GM23338 (cell line): Measurements from ENCODE around the gene IL1RAPL2. TPM values are rescaled to one million over a fixed set of nuclear protein-coding genes. Genes with fewer than 3 reads are reported as not detected.

ENCODE experiments used
- ATAC-seq: fragments of 200-7000 bp; cut with Tn5 transposase; 3 replicates; pipeline ENCODE4 v1.9.1; 2020
- DNase-seq: peaks from one replicate; pipeline ENCODE4 v3.0.0-alpha.2; 2015; ENCODE audit warnings: low spot score
- H2AFZ ChIP-seq: fragments of 200-600 bp; sonication (generic); 2 replicates; pipeline ENCODE4 v1.8.0; 2016; ENCODE audit warnings: antibody characterized with exemption, mild to moderate bottlenecking, moderate library complexity
- H3F3A ChIP-seq: fragments of 200-600 bp; sonication (generic); replicated peaks from 2 replicates; pipeline ENCODE4 v1.8.0; 2017; ENCODE audit warnings: antibody characterized with exemption, mixed run types, low read depth
- H3K27ac ChIP-seq: fragments of 200-600 bp; sonication (generic); 2 replicates; pipeline ENCODE4 v1.6.1; 2016; ENCODE audit warnings: low read depth
- H3K27me3 ChIP-seq: fragments of 200-600 bp; sonication (generic); 2 replicates; pipeline ENCODE4 v1.8.0; 2016; ENCODE audit warnings: mild to moderate bottlenecking, mixed run types, moderate library complexity; ENCODE audit not compliant: insufficient read depth
- H3K36me3 ChIP-seq: fragments of 200-600 bp; sonication (generic); 2 replicates; pipeline ENCODE4 v1.8.0; 2016; ENCODE audit warnings: mild to moderate bottlenecking; ENCODE audit not compliant: insufficient read depth
- H3K4me1 ChIP-seq: fragments of 200-600 bp; sonication (generic); 2 replicates; pipeline ENCODE4 v1.8.0; 2016; ENCODE audit warnings: mild to moderate bottlenecking, moderate library complexity; ENCODE audit not compliant: insufficient read depth
- H3K4me2 ChIP-seq: fragments of 200-600 bp; sonication (generic); 2 replicates; pipeline ENCODE4 v1.7.1; 2017; ENCODE audit warnings: mixed run types
- H3K4me3 ChIP-seq: fragments of 200-600 bp; sonication (generic); 2 replicates; pipeline ENCODE4 v1.6.1; 2016; ENCODE audit warnings: mixed run types
- H3K79me2 ChIP-seq: fragments of 200-600 bp; sonication (generic); replicated peaks from 2 replicates; pipeline ENCODE4 v1.8.0; 2017; ENCODE audit warnings: mild to moderate bottlenecking; ENCODE audit not compliant: insufficient read depth
- H3K9me2 ChIP-seq: fragments of 200-600 bp; sonication (generic); 2 replicates; pipeline ENCODE4 v1.8.0; 2017; ENCODE audit not compliant: insufficient read depth
- H4K20me1 ChIP-seq: fragments of 200-600 bp; sonication (generic); replicated peaks from 2 replicates; pipeline ENCODE4 v1.8.0; 2017; ENCODE audit warnings: mild to moderate bottlenecking; ENCODE audit not compliant: insufficient read depth
- H3K27ac Mint-ChIP-seq: 2 replicates; pipeline ENCODE4 v1.8.0; 2020; ENCODE audit warnings: inconsistent platforms, mild to moderate bottlenecking, moderate library complexity, mixed read lengths
- H3K27me3 Mint-ChIP-seq: 3 replicates; pipeline ENCODE4 v1.8.0; 2022; ENCODE audit warnings: low read depth, mild to moderate bottlenecking, moderate library complexity, mixed read lengths, inconsistent platforms; ENCODE audit not compliant: insufficient read depth, poor library complexity
- H3K36me3 Mint-ChIP-seq: 3 replicates; pipeline ENCODE4 v1.8.0; 2021; ENCODE audit warnings: low read depth, mild to moderate bottlenecking, inconsistent platforms, moderate library complexity, mixed read lengths
- H3K4me1 Mint-ChIP-seq: 3 replicates; pipeline ENCODE4 v1.8.0; 2020; ENCODE audit warnings: mild to moderate bottlenecking, inconsistent platforms, mixed read lengths
- H3K4me3 Mint-ChIP-seq: 3 replicates; pipeline ENCODE4 v1.8.0; 2021; ENCODE audit warnings: moderate library complexity, mild to moderate bottlenecking, inconsistent platforms, mixed read lengths
- H3K9me3 Mint-ChIP-seq: 3 replicates; pipeline ENCODE4 v1.8.0; 2020; ENCODE audit warnings: moderate library complexity, mild to moderate bottlenecking, inconsistent platforms, mixed read lengths
- CREB1 ChIP-seq: fragments of 250-450 bp; sonication (Bioruptor Pico); IDR thresholded peaks from 2 replicates; pipeline ENCODE4 v1.5.0; 2020; ENCODE audit warnings: low read depth, mild to moderate bottlenecking, moderate library complexity
- ETS1 ChIP-seq: IDR thresholded peaks from 2 replicates; pipeline ENCODE4 v1.6.1; 2016; ENCODE audit warnings: antibody characterized with exemption
- EZH2phosphoT487 ChIP-seq: fragments of 200-600 bp; sonication (generic); IDR thresholded peaks from one replicate; pipeline ENCODE4 v1.8.1; 2018; ENCODE audit warnings: antibody characterized with exemption; ENCODE audit not compliant: unreplicated experiment
- STAT1 ChIP-seq: IDR thresholded peaks from one replicate; pipeline ENCODE4 v1.6.1; 2016; ENCODE audit warnings: antibody characterized with exemption; ENCODE audit not compliant: unreplicated experiment
- ZNF114 ChIP-seq: fragments of 250-450 bp; sonication (Bioruptor Pico); IDR thresholded peaks from 2 replicates; pipeline ENCODE4 v1.5.0; 2020; ENCODE audit warnings: mild to moderate bottlenecking, moderate library complexity
- ZNF331 ChIP-seq: fragments of 250-450 bp; sonication (Bioruptor Pico); IDR thresholded peaks from 2 replicates; pipeline ENCODE4 v1.5.0; 2020; ENCODE audit warnings: low read depth, mild to moderate bottlenecking, moderate library complexity
- polyA plus RNA-seq: library from polyadenylated mRNA; unstranded; fragments of >200 nt; fragmentation: Nextera tagmentation; extraction: Ambion mirVana; gene quantifications from 2 replicates; pipeline ENCODE4 v1.2.1, GENCODE V29; 2016
- total RNA-seq: library from RNA; depleted of rRNA; stranded (reverse); fragments of >200 nt; shearing (Covaris generic); gene quantifications from 2 replicates; pipeline ENCODE4 v1.2.3, GENCODE V29; 2014
- TF ChIP-seq, protein P1 (sequence below), 2 experiments: fragments of 200-600 bp in 1 of 2; sonication (generic) in 1 of 2; conservative IDR thresholded peaks; 2 replicates each; pipeline versions ENCODE4 v1.5.1 to v1.6.1; 2016 to 2017; ENCODE audit warnings: antibody characterized with exemption in 2 of 2, low read depth in 2 of 2, mild to moderate bottlenecking in 2 of 2, moderate library complexity in 1 of 2

IL1RAPL2 gene
- total and polyA plus RNA-seq, 2 experiments from 2014 or later, result 0.80 to 0.94 TPM

- H3K4me3 Mint-ChIP-seq, result no peak overlapping the region
- no peak overlapping the region for H2AFZ ChIP-seq
- no peak overlapping the region for H3K4me2 ChIP-seq
- no peak overlapping the region for H3K27ac Mint-ChIP-seq
- no peaks in the 10 kb centered on the region for H3K36me3 Mint-ChIP-seq
- no peaks in the 10 kb centered on the region; the same call in 2 of the 3 replicates for H3K9me3 Mint-ChIP-seq
- H3K27me3 Mint-ChIP-seq, result no peaks in the 10 kb centered on the region
- H3K4me1 ChIP-seq, result no peaks in the 10 kb centered on the region
- H3K4me3 ChIP-seq, result no peak overlapping the region
- no peaks in the 10 kb centered on the region for H3K79me2 ChIP-seq
- no peaks in the 10 kb centered on the region; the same call in 2 of the 3 replicates for H3K4me1 Mint-ChIP-seq
- no peaks in the 10 kb centered on the region for H3F3A ChIP-seq
- H3K27me3 ChIP-seq, result no peaks in the 10 kb centered on the region
- no peak overlapping the region for H3K27ac ChIP-seq
- ATAC-seq, result no peak
- TF ChIP-seq, protein P1, sequence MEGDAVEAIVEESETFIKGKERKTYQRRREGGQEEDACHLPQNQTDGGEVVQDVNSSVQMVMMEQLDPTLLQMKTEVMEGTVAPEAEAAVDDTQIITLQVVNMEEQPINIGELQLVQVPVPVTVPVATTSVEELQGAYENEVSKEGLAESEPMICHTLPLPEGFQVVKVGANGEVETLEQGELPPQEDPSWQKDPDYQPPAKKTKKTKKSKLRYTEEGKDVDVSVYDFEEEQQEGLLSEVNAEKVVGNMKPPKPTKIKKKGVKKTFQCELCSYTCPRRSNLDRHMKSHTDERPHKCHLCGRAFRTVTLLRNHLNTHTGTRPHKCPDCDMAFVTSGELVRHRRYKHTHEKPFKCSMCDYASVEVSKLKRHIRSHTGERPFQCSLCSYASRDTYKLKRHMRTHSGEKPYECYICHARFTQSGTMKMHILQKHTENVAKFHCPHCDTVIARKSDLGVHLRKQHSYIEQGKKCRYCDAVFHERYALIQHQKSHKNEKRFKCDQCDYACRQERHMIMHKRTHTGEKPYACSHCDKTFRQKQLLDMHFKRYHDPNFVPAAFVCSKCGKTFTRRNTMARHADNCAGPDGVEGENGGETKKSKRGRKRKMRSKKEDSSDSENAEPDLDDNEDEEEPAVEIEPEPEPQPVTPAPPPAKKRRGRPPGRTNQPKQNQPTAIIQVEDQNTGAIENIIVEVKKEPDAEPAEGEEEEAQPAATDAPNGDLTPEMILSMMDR (conservative IDR thresholded peaks at IDR 0.05; ENCODE audit: low read depth in 2 of 2), result no peak
- TF ChIP-seq CREB1 (CRISPR knock-in tag) (no peak), EZH2phosphoT487 (no peak), STAT1 (no peak), ZNF114 (no peak)
- no peak for DNase-seq
- H3K36me3 ChIP-seq, result no peaks in the 10 kb centered on the region
- no peaks in the 10 kb centered on the region for H3K9me2 ChIP-seq
- H4K20me1 ChIP-seq, result no peaks in the 10 kb centered on the region
These were observed 917.0 kb downstream of the IL1RAPL2 start for GRCh38 chrX:105483011-105483410.

- no peaks in the 10 kb centered on the region for H3K9me3 Mint-ChIP-seq
- no peak for ATAC-seq
- no peak overlapping the region for H3K4me2 ChIP-seq
These were observed 922.7 kb downstream of the IL1RAPL2 start for GRCh38 chrX:105488716-105489115.

More at GRCh38 chrX:105488716-105489115, 922.7 kb downstream of the IL1RAPL2 start:
- Histone ChIP-seq H3K79me2 (no peaks in the 10 kb centered on the region), H3K27me3 (no peaks in the 10 kb centered on the region), H3F3A (no peaks in the 10 kb centered on the region), H3K27ac (no peak overlapping the region), H3K36me3 (no peaks in the 10 kb centered on the region), H4K20me1 (no peaks in the 10 kb centered on the region), H2AFZ (no peak overlapping the region), H3K9me2 (no peaks in the 10 kb centered on the region), H3K4me1 (no peaks in the 10 kb centered on the region), H3K4me3 (no peak overlapping the region)
- H3K4me1 Mint-ChIP-seq, result no peaks in the 10 kb centered on the region
- no peak overlapping the region for H3K27ac Mint-ChIP-seq
- H3K4me3 Mint-ChIP-seq, result no peak overlapping the region
- DNase-seq, result no peak
- TF ChIP-seq ZNF331 (CRISPR knock-in tag) (no peak), CREB1 (CRISPR knock-in tag) (no peak), ETS1 (no peak)
- TF ChIP-seq, protein P1 (conservative IDR thresholded peaks at IDR 0.05; ENCODE audit: low read depth in 2 of 2), result no peak
- H3K27me3 Mint-ChIP-seq, result no peaks in the 10 kb centered on the region
- H3K36me3 Mint-ChIP-seq, result no peaks in the 10 kb centered on the region
